ENCODE measurements around the gene RASA2. TPM values are rescaled to one million over a fixed set of nuclear protein-coding genes. Genes with fewer than 3 reads are reported as not detected.

Gene RASA2
- polyA plus RNA-seq, 1 donor (not counting 4 experiments of a cell fraction or from before 2014, with no cell fraction given), result 10.3 TPM

- no peaks in the 10 kb centered on the region for H3K79me2 ChIP-seq (ENCODE audit: control insufficient read depth, insufficient read depth, low read length)
- H3K4me3 ChIP-seq (ENCODE audit: control insufficient read depth in 2 of 3, extremely low read depth in 1 of 3, insufficient read depth in 2 of 3, low read depth in 1 of 3, low read length in 3 of 3), result no peak overlapping the region
- no peak overlapping the region for H3K27ac ChIP-seq (ENCODE audit: control insufficient read depth, insufficient read depth, low read length)
- H3K9me3 ChIP-seq (ENCODE audit: control insufficient read depth, low read depth, low read length), result no peaks in the 10 kb centered on the region
- no peaks in the 10 kb centered on the region for H4K20me1 ChIP-seq (ENCODE audit: control insufficient read depth, extremely low read depth, insufficient read depth, low read length)
- no peak overlapping the region for H3K9ac ChIP-seq (ENCODE audit: control insufficient read depth, extremely low read depth, insufficient read depth, low read length)
- TF ChIP-seq CTCF (optimal IDR thresholded peaks at IDR 0.05 in 1 of 3, IDR thresholded peaks at IDR 0.05 in 1 of 3, conservative IDR thresholded peaks at IDR 0.05 in 1 of 3; ENCODE audit: extremely low read depth in 1 of 3, insufficient read depth in 2 of 3, low read length in 3 of 3), result no peak
- TF ChIP-seq EZH2 (IDR thresholded peaks at IDR 0.05; ENCODE audit: low read length), result no peak
- H3K36me3 ChIP-seq (ENCODE audit: control insufficient read depth in 2 of 2, extremely low read depth in 1 of 2, insufficient read depth in 2 of 2, low read length in 2 of 2), result peaks cover 6 to 11% of the 10 kb centered on the region in 2 experiments
- no peaks in the 10 kb centered on the region for H3K9me1 ChIP-seq (ENCODE audit: control insufficient read depth, extremely low read depth, insufficient read depth, low read length)
- no peaks in the 10 kb centered on the region for H3K4me1 ChIP-seq (ENCODE audit: control insufficient read depth, extremely low read depth, insufficient read depth, low read length)
- no peak for FAIRE-seq
- no peak overlapping the region for H2AFZ ChIP-seq (ENCODE audit: control insufficient read depth, low read length)
- H3K4me2 ChIP-seq (ENCODE audit: control insufficient read depth, extremely low read depth, insufficient read depth, low read depth, low read length), result no peak overlapping the region
- no peak for DNase-seq (ENCODE audit: low read depth, low spot score)
- no peaks in the 10 kb centered on the region for H3K27me3 ChIP-seq (ENCODE audit: control insufficient read depth, extremely low read depth, insufficient read depth, low read length)
- dilution Hi-C loops (cut with MboI; ENCODE audit: extremely low pct_ligation_motif_present, low sequenced_read_pairs), result no loop called here
Observed at GRCh38 chr3:141578202-141578973, 91.6 kb downstream of the RASA2 start.

GRCh38 chr3:141594357-141594756, 107.5 kb downstream of the RASA2 start:
- Histone ChIP-seq H3K36me3 (ENCODE audit: control insufficient read depth in 2 of 2, extremely low read depth in 1 of 2, insufficient read depth in 2 of 2, low read length in 2 of 2) (peaks cover 3 to 11% of the 10 kb centered on the region in 2 experiments), H2AFZ (ENCODE audit: control insufficient read depth, low read length) (no peak overlapping the region), H3K4me1 (ENCODE audit: control insufficient read depth, extremely low read depth, insufficient read depth, low read length) (no peaks in the 10 kb centered on the region), H4K20me1 (ENCODE audit: control insufficient read depth, extremely low read depth, insufficient read depth, low read length) (no peaks in the 10 kb centered on the region), H3K9ac (ENCODE audit: control insufficient read depth, extremely low read depth, insufficient read depth, low read length) (no peak overlapping the region), H3K9me1 (ENCODE audit: control insufficient read depth, extremely low read depth, insufficient read depth, low read length) (no peaks in the 10 kb centered on the region), H3K4me3 (ENCODE audit: control insufficient read depth in 2 of 3, extremely low read depth in 1 of 3, insufficient read depth in 2 of 3, low read depth in 1 of 3, low read length in 3 of 3) (no peak overlapping the region), H3K9me3 (ENCODE audit: control insufficient read depth, low read depth, low read length) (no peaks in the 10 kb centered on the region), H3K79me2 (ENCODE audit: control insufficient read depth, insufficient read depth, low read length) (no peaks in the 10 kb centered on the region), H3K4me2 (ENCODE audit: control insufficient read depth, extremely low read depth, insufficient read depth, low read depth, low read length) (no peak overlapping the region), H3K27me3 (ENCODE audit: control insufficient read depth, extremely low read depth, insufficient read depth, low read length) (no peaks in the 10 kb centered on the region), H3K27ac (ENCODE audit: control insufficient read depth, insufficient read depth, low read length) (no peak overlapping the region)
- dilution Hi-C loops (cut with MboI; ENCODE audit: extremely low pct_ligation_motif_present, low sequenced_read_pairs), result no loop called here
- TF ChIP-seq EZH2 (IDR thresholded peaks at IDR 0.05; ENCODE audit: low read length), result no peak
- DNase-seq (ENCODE audit: low read depth, low spot score), result no peak
- no peak for FAIRE-seq
